Ectodermal cell (in vitro differentiated cells): ENCODE results near the gene PCCA.
"Not testable (repeated sequence)": the region's sequence is repeated elsewhere in the genome, so short reads cannot be mapped to it uniquely, and the experiment has no call there.

Source experiments
- H3K27ac ChIP-seq: 2 replicates; pipeline ENCODE4 v1.7.0; 2013; ENCODE audit warnings: mild to moderate bottlenecking, low read depth, low read length; ENCODE audit not compliant: insufficient read depth, poor library complexity, severe bottlenecking
- H3K27me3 ChIP-seq: 2 replicates; pipeline ENCODE4 v1.7.0; 2013; ENCODE audit warnings: mild to moderate bottlenecking, low read length; ENCODE audit not compliant: insufficient read depth, control insufficient read depth, poor library complexity, severe bottlenecking
- H3K36me3 ChIP-seq: one replicate; pipeline ENCODE4 v1.7.0; 2013; ENCODE audit warnings: low read length; ENCODE audit not compliant: control insufficient read depth, insufficient read depth
- H3K4me1 ChIP-seq: one replicate; pipeline ENCODE4 v1.7.0; 2013; ENCODE audit warnings: low read length; ENCODE audit not compliant: control insufficient read depth, insufficient read depth
- H3K4me3 ChIP-seq: 2 replicates; pipeline ENCODE4 v1.7.0; 2013; ENCODE audit warnings: low read depth, low read length, control low read depth; ENCODE audit not compliant: insufficient read depth
- H3K9me3 ChIP-seq: 2 replicates; pipeline ENCODE4 v1.7.0; 2013; ENCODE audit warnings: mild to moderate bottlenecking, low read length, moderate library complexity; ENCODE audit not compliant: control insufficient read depth
- WGBS, 2 experiments: methylation state at CpG; one replicate each; pipeline ENCODE4 v1.1.7; 2013; ENCODE audit warnings: missing lambda C conversion rate in 2 of 2; 5-methylcytosine and 5-hydroxymethylcytosine counted together

PCCA gene

GRCh38 chr13:100262404-100262803 is 173.5 kb downstream of the PCCA start:
- WGBS, 2 experiments = 91 to 98% methylated on average over 1 to 2 of the region's 3 CpGs
- H3K4me1 ChIP-seq = no peaks in the 10 kb centered on the region
- H3K36me3 ChIP-seq = no peaks in the 10 kb centered on the region
- H3K27ac ChIP-seq = no peak overlapping the region
- no peaks in the 10 kb centered on the region for H3K9me3 ChIP-seq
- no peaks in the 10 kb centered on the region for H3K27me3 ChIP-seq
- H3K4me3 ChIP-seq = no peak overlapping the region

DNA sequence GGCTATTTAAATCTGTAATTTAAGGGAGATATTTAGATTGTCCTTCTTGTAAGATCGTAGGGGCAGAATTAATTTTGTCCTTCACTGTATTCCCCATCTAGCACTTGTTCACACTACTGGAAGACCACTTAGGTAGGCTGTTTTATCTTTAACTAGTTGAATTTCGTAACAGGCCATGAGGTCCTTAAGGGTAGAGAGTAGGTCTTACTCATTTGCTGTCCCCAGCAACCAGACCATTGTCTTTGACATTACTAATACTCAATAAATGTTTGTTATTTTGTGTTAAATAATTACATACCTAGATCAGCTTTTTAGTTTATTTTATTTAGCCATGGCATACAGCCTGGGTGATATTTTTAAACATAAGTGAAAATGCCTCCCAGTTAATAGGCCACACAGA is 177.1 kb downstream of the PCCA start:
- no peaks in the 10 kb centered on the region for H3K9me3 ChIP-seq
- H3K4me3 ChIP-seq = no peak overlapping the region
- H3K27me3 ChIP-seq = no peaks in the 10 kb centered on the region
- H3K4me1 ChIP-seq = no peaks in the 10 kb centered on the region
- WGBS, 2 experiments = 100% methylated on average over 2 of the region's 2 CpGs
- no peak overlapping the region for H3K27ac ChIP-seq
- H3K36me3 ChIP-seq = no peaks in the 10 kb centered on the region

GRCh38 chr13:100269837-100270236 is 180.9 kb downstream of the PCCA start:
- no peaks in the 10 kb centered on the region for H3K27me3 ChIP-seq

DNA sequence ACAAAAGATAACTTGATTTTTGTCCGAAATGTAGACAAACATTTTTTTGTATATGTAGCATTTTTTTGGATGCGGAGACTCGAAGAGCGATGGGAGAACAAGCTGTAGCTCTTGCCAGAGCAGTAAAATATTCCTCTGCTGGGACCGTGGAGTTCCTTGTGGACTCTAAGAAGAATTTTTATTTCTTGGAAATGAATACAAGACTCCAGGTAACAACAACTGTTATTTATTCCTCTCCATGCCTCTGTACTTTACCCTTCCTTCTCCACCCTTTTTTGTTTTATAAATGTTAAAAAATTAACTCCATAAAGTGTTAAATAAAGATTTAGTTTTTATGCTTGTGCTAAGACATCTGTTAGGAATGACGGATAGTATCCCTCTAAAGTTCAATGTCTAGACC is 184.2 kb downstream of the PCCA start:
- Histone ChIP-seq H3K4me1 (no peaks in the 10 kb centered on the region), H3K4me3 (no peak overlapping the region), H3K27me3 (no peaks in the 10 kb centered on the region), H3K27ac (no peak overlapping the region), H3K36me3 (no peaks in the 10 kb centered on the region), H3K9me3 (no peaks in the 10 kb centered on the region)
- WGBS, 2 experiments = 94 to 97% methylated on average over 6 of the region's 6 CpGs

More at GRCh38 chr13:100269837-100270236, 180.9 kb downstream of the PCCA start:
- no peak overlapping the region for H3K27ac ChIP-seq
- no peaks in the 10 kb centered on the region for H3K4me1 ChIP-seq
- 93 to 96% methylated on average over 2 of the region's 2 CpGs for WGBS, 2 experiments
- H3K4me3 ChIP-seq = no peak overlapping the region
- H3K36me3 ChIP-seq = no peaks in the 10 kb centered on the region
- H3K9me3 ChIP-seq = no peaks in the 10 kb centered on the region

DNA sequence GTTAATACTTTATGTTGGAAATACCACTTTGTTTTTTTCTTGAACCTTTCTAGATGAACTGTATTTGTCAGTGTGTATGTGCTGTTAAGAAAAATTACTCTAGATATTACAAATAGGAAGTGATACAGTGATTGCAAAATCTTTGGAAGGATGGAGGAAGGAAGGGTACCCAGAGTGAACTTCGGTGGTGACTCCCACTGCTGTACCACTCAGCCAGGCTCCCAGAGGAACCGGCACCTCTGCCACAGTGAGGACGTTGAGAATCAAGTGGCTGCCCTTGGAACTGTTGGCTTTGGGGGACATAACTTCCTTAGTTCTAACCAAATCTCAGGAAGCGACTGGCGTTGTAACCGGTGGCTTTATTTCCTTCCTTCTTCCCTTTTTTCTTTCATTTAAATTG is 184.7 kb downstream of the PCCA start:
- no peak overlapping the region for H3K4me3 ChIP-seq
- H3K4me1 ChIP-seq = no peaks in the 10 kb centered on the region
- no peaks in the 10 kb centered on the region for H3K36me3 ChIP-seq
- H3K27ac ChIP-seq = no peak overlapping the region
- WGBS, 2 experiments = 92 to 94% methylated on average over 6 of the region's 6 CpGs
- no peaks in the 10 kb centered on the region for H3K27me3 ChIP-seq
- no peaks in the 10 kb centered on the region for H3K9me3 ChIP-seq

GRCh38 chr13:100274942-100275506 is 186.1 kb downstream of the PCCA start:
- no peaks in the 10 kb centered on the region for H3K27me3 ChIP-seq
- 89 to 90% methylated on average over 11 to 12 of the region's 12 CpGs for WGBS, 2 experiments
- no peak overlapping the region for H3K4me3 ChIP-seq
- H3K9me3 ChIP-seq = no peaks in the 10 kb centered on the region
- no peaks in the 10 kb centered on the region for H3K4me1 ChIP-seq
- H3K36me3 ChIP-seq = no peaks in the 10 kb centered on the region
- H3K27ac ChIP-seq = no peak overlapping the region

DNA sequence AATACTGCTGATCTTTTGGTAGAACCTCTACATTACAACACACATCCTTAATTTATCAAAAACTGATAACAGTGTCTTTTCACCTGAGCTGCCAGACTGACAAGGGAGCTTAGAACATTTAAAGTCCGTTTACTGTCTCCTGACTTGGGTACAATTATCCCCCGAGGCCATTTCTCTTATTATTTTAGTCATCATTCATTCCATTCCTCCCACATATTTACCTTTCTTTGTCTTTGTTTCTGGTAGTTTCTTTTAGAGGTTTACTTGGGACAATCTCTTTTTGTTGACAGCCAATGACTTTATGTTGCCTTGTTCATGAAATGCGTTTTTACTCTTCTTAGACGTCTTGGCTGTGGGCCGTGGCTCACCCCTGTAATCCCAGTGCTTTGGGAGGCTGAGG is 186.9 kb downstream of the PCCA start:
- Histone ChIP-seq H3K4me1 (no peaks in the 10 kb centered on the region), H3K4me3 (no peak overlapping the region), H3K9me3 (no peaks in the 10 kb centered on the region), H3K27ac (no peak overlapping the region), H3K27me3 (no peaks in the 10 kb centered on the region), H3K36me3 (no peaks in the 10 kb centered on the region)
- 88% methylated on average over 5 of the region's 5 CpGs for WGBS, 2 experiments

GRCh38 chr13:100280681-100281080 is 191.8 kb downstream of the PCCA start:
- no peaks in the 10 kb centered on the region for H3K27me3 ChIP-seq
- H3K9me3 ChIP-seq = no peaks in the 10 kb centered on the region
- H3K4me3 ChIP-seq = no peak overlapping the region
- H3K36me3 ChIP-seq = no peaks in the 10 kb centered on the region
- H3K27ac ChIP-seq = no peak overlapping the region
- 90 to 97% methylated on average over 4 to 5 of the region's 5 CpGs for WGBS, 2 experiments
- H3K4me1 ChIP-seq = no peaks in the 10 kb centered on the region

DNA sequence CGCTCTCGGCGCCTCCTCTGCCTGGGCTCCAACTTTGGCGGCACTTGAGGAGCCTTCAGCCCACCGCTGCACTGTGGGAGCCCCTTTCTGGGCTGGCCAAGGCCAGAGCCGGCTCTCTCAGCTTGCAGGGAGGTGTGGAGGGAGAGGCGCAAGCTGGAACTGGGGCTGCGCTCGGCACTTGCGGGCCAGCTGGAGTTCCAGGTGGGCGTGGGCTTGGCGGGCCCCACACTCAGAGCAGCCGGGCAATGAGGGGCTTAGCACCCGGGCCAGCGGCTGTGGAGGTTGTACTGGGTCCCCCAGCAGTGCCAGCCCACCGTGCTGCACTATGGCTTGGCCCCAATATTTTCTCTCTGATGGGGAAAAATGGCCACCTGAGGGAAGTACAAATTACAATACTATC is 193.4 kb downstream of the PCCA start:
- H3K9me3 ChIP-seq, H3K27me3 ChIP-seq, H3K27ac ChIP-seq, H3K36me3 ChIP-seq, H3K4me1 ChIP-seq, H3K4me3 ChIP-seq: not testable (repeated sequence)
- WGBS, 2 experiments = 97% methylated on average over 16 of the region's 16 CpGs

DNA sequence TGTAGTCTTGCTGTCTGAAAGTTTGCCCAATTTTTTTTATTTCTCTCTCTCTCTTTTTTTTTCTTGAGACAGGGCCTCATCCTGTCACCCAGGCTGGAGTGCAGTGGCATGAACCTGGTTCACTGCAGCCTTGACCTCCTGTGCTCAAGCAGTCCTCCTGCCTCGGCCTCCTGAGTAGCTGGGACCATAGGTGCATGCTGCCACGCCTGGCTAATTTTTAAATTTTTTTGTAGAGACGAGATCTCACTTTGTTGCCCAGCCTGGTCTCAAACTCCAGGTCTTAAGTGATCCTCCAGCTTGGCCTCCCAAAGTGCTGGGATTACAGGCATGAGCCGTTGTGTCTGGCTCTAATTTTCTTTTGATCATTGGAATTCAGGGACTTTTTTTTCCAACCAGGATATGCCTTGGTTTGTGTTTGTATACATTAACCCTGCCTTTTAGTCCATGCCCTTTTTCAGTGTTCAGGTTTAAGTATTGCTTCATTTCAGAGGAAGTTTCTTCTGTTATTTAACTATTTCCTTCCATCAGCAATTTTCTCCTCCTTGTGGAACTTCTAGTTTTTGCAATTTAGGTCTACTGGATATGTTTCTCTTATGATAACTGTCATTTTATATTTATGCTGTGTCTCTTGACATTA is 201.4 kb downstream of the PCCA start:
- Histone ChIP-seq H3K27me3 (no peaks in the 10 kb centered on the region), H3K9me3 (no peaks in the 10 kb centered on the region), H3K4me1 (no peaks in the 10 kb centered on the region), H3K36me3 (no peaks in the 10 kb centered on the region), H3K4me3 (no peak overlapping the region), H3K27ac (no peak overlapping the region)
- 88 to 92% methylated on average over 4 of the region's 4 CpGs for WGBS, 2 experiments
